RKO (cell line): ENCODE results near the gene GLG1.
"Not testable (repeated sequence)": the region's sequence is repeated elsewhere in the genome, so short reads cannot be mapped to it uniquely, and the experiment has no call there.

Experiments used
- DNase-seq: peaks from one replicate; pipeline ENCODE4 v3.0.0-alpha.2; 2016; ENCODE audit warnings: low spot score

Gene GLG1

GRCh38 chr16:74575175-74575806, 31.6 kb downstream of the GLG1 start:
- no peak for DNase-seq

- no peak for DNase-seq
Observed at GRCh38 chr16:74574146-74574545, 32.8 kb downstream of the GLG1 start.

GRCh38 chr16:74573622-74574021, 33.3 kb downstream of the GLG1 start:
- no peak for DNase-seq

- DNase-seq: no peak
Observed at GRCh38 chr16:74570412-74571301, 36.3 kb downstream of the GLG1 start.

- DNase-seq: no peak
Observed at GRCh38 chr16:74568961-74569631, 37.8 kb downstream of the GLG1 start.

GRCh38 chr16:74567901-74568300, 39.0 kb downstream of the GLG1 start:
- DNase-seq: no peak

GRCh38 chr16:74565378-74565777, 41.5 kb downstream of the GLG1 start:
- DNase-seq: no peak

GRCh38 chr16:74564451-74564984, 42.4 kb downstream of the GLG1 start:
- DNase-seq: no peak

- peak; percentile 23 for DNase-seq
Observed at GRCh38 chr16:74563828-74564263, 43.1 kb downstream of the GLG1 start.

- DNase-seq: no peak
Observed at GRCh38 chr16:74562117-74562516, 44.8 kb downstream of the GLG1 start.

GRCh38 chr16:74561626-74562025, 45.3 kb downstream of the GLG1 start:
- no peak for DNase-seq

GRCh38 chr16:74560912-74561311, 46.0 kb downstream of the GLG1 start:
- no peak for DNase-seq

- no peak for DNase-seq
Observed at GRCh38 chr16:74558873-74559272, 48.0 kb downstream of the GLG1 start.

GRCh38 chr16:74557275-74557674, 49.6 kb downstream of the GLG1 start:
- DNase-seq: no peak

GRCh38 chr16:74556375-74556922, 50.5 kb downstream of the GLG1 start:
- DNase-seq: no peak

- not testable (repeated sequence) for DNase-seq
Observed at GRCh38 chr16:74552357-74552756, 54.6 kb downstream of the GLG1 start.

- DNase-seq: not testable (repeated sequence)
Observed at GRCh38 chr16:74550227-74551019, 56.5 kb downstream of the GLG1 start.

- DNase-seq: not testable (repeated sequence)
Observed at GRCh38 chr16:74546112-74546511, 60.8 kb downstream of the GLG1 start.

GRCh38 chr16:74542911-74543578, 63.9 kb downstream of the GLG1 start:
- DNase-seq: not testable (repeated sequence)

- not testable (repeated sequence) for DNase-seq
Observed at GRCh38 chr16:74540663-74541062, 66.3 kb downstream of the GLG1 start.

- DNase-seq: not testable (repeated sequence)
Observed at GRCh38 chr16:74538801-74539200, 68.1 kb downstream of the GLG1 start.
